IMR-90 (cell line): Measurements from ENCODE around the gene ULBP1. TPM values are rescaled to one million over a fixed set of nuclear protein-coding genes. Genes with fewer than 3 reads are reported as not detected.

Source experiments
- FOS ChIP-seq: fragments of 150-350 bp; IDR thresholded peaks from 2 replicates; pipeline ENCODE4 v1.6.1; 2016; ENCODE audit warnings: low read depth, low read length
- MAFK ChIP-seq: IDR thresholded peaks from 2 replicates; pipeline ENCODE4 v1.6.1; 2012; ENCODE audit warnings: low read depth, low read length, improper control_type of control experiment
- NFE2L2 ChIP-seq: fragments of 150-350 bp; IDR thresholded peaks from 2 replicates; pipeline ENCODE4 v1.6.1; 2016; ENCODE audit warnings: low read depth, mild to moderate bottlenecking, low read length
- POLR2A ChIP-seq: IDR thresholded peaks from 2 replicates; pipeline ENCODE4 v1.6.1; 2012; ENCODE audit warnings: mild to moderate bottlenecking, low read depth, low read length
- polyA plus RNA-seq, 3 experiments: library from polyadenylated mRNA; depleted of rRNA; stranded (reverse); fragments of >200 nt; gene quantifications; 2 replicates each; pipeline ENCODE4 v1.2.3, GENCODE V29; 2012; ENCODE audit warnings: low replicate concordance in 1 of 3
- total RNA-seq: library from RNA; depleted of rRNA; stranded (reverse); fragments of >200 nt; gene quantifications from 2 replicates; pipeline ENCODE4 v1.2.3, GENCODE V29; 2012
- TF ChIP-seq, protein P1 (sequence below): fragments of 150-350 bp; IDR thresholded peaks from 2 replicates; pipeline ENCODE4 v1.6.1; 2017; ENCODE audit warnings: mild to moderate bottlenecking, antibody characterized with exemption, low read length, low read depth

ULBP1 gene
- total and polyA plus RNA-seq, 2 of the 4 experiments (the other 2 are of a cell fraction): 0.18 to 0.87 TPM

DNA sequence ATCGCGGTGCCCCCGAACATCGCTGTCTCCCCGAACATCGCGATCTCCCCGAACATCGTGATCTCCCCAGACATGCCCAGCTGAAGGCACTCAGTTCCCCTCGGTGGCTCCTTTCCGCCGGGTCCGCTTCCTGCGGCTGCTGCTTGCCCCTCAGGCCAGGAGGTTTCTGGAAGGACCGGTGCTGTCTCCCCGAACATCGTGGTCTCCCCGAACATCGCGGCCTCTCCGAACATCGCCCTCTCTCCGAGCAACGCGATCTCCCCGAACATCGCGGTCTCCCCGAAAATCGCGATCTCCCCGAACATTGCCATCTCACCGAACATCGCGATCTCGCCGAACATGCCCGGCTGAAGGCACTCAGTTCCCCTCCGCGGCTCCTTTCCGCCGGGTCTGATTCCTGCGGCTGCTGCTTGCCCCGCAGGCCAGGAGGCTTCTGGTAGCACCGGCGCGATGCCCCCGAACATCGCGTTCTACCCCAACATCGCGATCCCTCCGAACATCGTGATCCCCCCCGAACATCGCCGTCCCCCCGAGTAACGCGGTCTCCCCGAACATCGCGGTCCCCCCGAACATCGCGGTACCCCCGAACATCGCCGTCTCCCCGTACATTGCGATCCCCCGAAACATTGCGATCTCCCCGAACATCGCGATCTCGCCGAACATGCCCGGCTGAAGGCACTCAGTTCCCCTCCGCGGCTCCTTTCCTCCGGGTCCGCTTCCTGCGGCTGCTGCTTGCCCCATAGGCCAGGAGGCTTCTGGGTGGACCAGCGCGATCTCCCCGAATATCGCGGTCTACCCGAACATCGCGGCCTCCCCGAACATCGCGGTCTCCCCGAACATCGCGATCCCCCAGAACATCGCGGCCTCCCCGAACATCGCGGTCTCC, 808 bp downstream of the ULBP1 start (continued):
- TF ChIP-seq FOS (no peak), POLR2A (no peak), NFE2L2 (no peak), MAFK (no peak)
- TF ChIP-seq, protein P1, sequence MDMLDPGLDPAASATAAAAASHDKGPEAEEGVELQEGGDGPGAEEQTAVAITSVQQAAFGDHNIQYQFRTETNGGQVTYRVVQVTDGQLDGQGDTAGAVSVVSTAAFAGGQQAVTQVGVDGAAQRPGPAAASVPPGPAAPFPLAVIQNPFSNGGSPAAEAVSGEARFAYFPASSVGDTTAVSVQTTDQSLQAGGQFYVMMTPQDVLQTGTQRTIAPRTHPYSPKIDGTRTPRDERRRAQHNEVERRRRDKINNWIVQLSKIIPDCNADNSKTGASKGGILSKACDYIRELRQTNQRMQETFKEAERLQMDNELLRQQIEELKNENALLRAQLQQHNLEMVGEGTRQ: no peak
